Type B pancreatic cell (in vitro differentiated cells): ENCODE results near the gene RPS23. TPM values are rescaled to one million over a fixed set of nuclear protein-coding genes. Genes with fewer than 3 reads are reported as not detected.

Experiments used
- DNase-seq: peaks from one replicate; pipeline ENCODE4 v3.0.0; 2021; ENCODE audit warnings: mixed read lengths; ENCODE audit not compliant: unreplicated experiment; ENCODE audit errors: extremely low spot score
- H3K27ac Mint-ChIP-seq: 2 replicates; pipeline ENCODE4 v1.8.0; 2021; ENCODE audit warnings: mild to moderate bottlenecking, mixed read lengths
- H3K27me3 Mint-ChIP-seq: 2 replicates; pipeline ENCODE4 v1.8.0; 2021; ENCODE audit warnings: mixed read lengths
- H3K36me3 Mint-ChIP-seq: 2 replicates; pipeline ENCODE4 v1.8.0; 2021; ENCODE audit warnings: mixed read lengths
- H3K4me1 Mint-ChIP-seq: one replicate; pipeline ENCODE4 v1.8.0; 2021; ENCODE audit warnings: mixed read lengths; ENCODE audit not compliant: unreplicated experiment
- H3K4me3 Mint-ChIP-seq: 2 replicates; pipeline ENCODE4 v1.8.0; 2021; ENCODE audit warnings: mild to moderate bottlenecking, mixed read lengths
- H3K9me3 Mint-ChIP-seq: 2 replicates; pipeline ENCODE4 v1.8.0; 2021; ENCODE audit warnings: mixed read lengths
- total RNA-seq: library from RNA; stranded (reverse); gene quantifications from 2 replicates; pipeline ENCODE4 v1.2.1, GENCODE V29; 2021; ENCODE audit warnings: low replicate concordance
- TF ChIP-seq, protein P1 (sequence below): fragments of 200-600 bp; sonication (generic); conservative IDR thresholded peaks from 2 replicates; pipeline ENCODE4 v1.5.0; 2021; ENCODE audit warnings: antibody characterized with exemption, mild to moderate bottlenecking

The RPS23 gene
- total RNA-seq, 1 donor from 2014 or later = 2,642 TPM

DNA sequence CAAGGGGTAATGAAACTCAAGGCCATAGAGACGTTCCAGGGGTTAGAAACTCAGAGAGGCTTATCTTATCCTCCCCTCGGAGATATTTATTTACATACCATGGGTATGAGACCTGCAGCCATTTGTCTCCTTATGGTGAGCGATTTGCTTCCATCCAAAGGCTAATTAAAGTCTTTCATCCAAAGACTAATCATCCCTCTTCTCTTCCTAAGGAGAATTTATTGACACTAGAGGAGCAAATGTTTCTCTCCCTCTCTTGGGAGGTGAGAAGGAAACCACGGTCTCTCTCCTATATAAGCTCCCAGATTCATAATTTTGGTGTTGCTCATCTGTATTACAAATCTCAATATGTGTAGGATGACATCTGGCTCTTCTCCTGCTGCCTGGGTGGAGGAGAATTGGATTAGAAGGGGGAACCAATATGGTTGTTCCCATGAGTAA lies 31.0 kb upstream of the RPS23 start:
- H3K9me3 Mint-ChIP-seq = peaks cover 6% of the 10 kb centered on the region
- no peak for DNase-seq
- no peaks in the 10 kb centered on the region for H3K27me3 Mint-ChIP-seq
- no peak overlapping the region for H3K4me3 Mint-ChIP-seq
- peaks cover 23% of the 10 kb centered on the region for H3K4me1 Mint-ChIP-seq
- TF ChIP-seq, protein P1, sequence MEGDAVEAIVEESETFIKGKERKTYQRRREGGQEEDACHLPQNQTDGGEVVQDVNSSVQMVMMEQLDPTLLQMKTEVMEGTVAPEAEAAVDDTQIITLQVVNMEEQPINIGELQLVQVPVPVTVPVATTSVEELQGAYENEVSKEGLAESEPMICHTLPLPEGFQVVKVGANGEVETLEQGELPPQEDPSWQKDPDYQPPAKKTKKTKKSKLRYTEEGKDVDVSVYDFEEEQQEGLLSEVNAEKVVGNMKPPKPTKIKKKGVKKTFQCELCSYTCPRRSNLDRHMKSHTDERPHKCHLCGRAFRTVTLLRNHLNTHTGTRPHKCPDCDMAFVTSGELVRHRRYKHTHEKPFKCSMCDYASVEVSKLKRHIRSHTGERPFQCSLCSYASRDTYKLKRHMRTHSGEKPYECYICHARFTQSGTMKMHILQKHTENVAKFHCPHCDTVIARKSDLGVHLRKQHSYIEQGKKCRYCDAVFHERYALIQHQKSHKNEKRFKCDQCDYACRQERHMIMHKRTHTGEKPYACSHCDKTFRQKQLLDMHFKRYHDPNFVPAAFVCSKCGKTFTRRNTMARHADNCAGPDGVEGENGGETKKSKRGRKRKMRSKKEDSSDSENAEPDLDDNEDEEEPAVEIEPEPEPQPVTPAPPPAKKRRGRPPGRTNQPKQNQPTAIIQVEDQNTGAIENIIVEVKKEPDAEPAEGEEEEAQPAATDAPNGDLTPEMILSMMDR = no peak
- H3K27ac Mint-ChIP-seq = no peak overlapping the region
- H3K36me3 Mint-ChIP-seq = peaks cover 13% of the 10 kb centered on the region

DNA sequence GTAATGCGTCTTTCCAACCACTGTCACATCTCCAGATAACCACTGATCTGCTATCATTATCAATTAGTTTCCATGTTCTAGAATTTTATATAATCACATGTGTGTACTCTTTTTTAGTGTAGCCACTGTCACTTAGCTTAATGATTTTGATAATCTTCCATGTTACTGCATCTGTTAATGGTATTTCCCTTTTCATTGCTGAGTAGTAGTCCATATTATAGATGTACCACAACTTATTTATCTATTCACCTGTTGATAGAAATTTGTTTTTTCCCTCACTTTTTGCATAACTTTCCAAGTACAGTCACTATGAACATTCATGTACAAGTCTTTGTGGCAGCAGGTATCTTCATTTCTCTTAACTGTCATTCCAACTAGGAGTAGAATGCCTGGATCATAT lies 30.3 kb upstream of the RPS23 start:
- Mint-ChIP-seq H3K36me3 (peaks cover 13% of the 10 kb centered on the region), H3K4me3 (no peak overlapping the region), H3K4me1 (peaks cover 19% of the 10 kb centered on the region), H3K27me3 (no peaks in the 10 kb centered on the region), H3K9me3 (peaks cover 6% of the 10 kb centered on the region), H3K27ac (no peak overlapping the region)
- no peak for DNase-seq
- TF ChIP-seq, protein P1 = no peak

DNA sequence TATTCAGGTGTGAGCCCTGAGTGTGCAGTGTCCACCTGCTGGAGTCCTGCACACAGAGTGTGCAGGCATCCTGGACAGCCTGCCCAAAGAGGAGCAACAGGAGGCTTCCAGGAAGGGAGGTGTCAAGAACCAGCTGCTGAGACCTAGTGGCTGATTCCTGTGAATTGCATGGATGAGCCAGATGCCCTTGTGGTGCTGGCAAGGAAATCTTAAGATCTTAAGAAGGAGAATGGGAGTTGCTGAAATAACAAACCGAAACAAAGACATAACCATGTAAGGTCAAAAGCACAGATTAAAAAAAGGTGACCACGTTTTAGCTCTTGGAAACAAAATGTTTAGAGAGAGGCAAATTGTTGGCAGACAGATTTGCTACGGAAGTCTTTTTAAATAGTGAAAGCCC lies 29.3 kb upstream of the RPS23 start:
- no peak overlapping the region for H3K27ac Mint-ChIP-seq
- peaks cover 11% of the 10 kb centered on the region for H3K4me1 Mint-ChIP-seq
- no peak for DNase-seq
- no peak overlapping the region for H3K4me3 Mint-ChIP-seq
- no peaks in the 10 kb centered on the region for H3K27me3 Mint-ChIP-seq
- TF ChIP-seq, protein P1 = no peak
- H3K9me3 Mint-ChIP-seq = peaks cover 6% of the 10 kb centered on the region
- H3K36me3 Mint-ChIP-seq = peaks cover 13% of the 10 kb centered on the region

DNA sequence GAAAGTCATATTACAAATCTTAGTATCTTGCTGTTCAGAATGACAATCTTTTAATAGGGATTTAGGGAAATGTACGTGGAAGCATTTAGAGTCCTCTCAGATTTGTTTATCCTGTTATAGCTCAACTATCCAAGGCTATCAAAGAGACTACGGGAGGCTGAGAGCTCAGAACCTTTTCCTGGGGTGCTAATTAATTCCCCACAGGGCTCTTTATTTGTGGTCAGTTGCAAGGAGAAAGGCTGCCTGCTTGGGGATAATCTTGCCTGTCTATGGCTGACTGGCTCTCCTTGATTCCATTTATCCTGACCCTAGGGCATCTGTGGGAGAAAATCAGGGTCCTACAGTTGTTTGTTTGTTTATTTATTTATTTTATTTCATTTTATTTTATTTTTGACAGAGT lies 28.0 kb upstream of the RPS23 start:
- TF ChIP-seq, protein P1 = no peak
- DNase-seq = no peak
- no peak overlapping the region for H3K4me3 Mint-ChIP-seq
- no peaks in the 10 kb centered on the region for H3K27me3 Mint-ChIP-seq
- H3K36me3 Mint-ChIP-seq = peaks cover 13% of the 10 kb centered on the region
- H3K9me3 Mint-ChIP-seq = peaks cover 6% of the 10 kb centered on the region
- no peak overlapping the region for H3K27ac Mint-ChIP-seq
- peaks cover 8% of the 10 kb centered on the region for H3K4me1 Mint-ChIP-seq

DNA sequence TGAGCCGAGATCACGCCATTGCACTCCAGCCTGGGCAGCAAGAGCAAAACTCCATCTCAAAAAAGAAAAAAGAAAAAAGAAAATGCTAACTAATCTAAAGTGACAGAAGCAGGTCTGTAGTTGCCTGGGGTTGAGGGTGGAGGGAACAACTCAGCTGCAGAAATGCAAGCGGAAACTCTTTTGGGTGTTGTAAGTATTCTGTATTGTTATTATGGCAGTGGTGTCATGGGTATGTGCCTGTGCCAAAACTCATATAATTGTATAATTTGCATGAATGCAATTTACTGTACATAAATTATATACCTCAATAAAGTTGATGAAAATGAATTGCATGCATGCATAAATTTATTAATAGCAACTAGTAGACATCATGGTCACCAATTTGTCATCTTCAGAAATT lies 23.0 kb upstream of the RPS23 start:
- no peak overlapping the region for H3K27ac Mint-ChIP-seq
- no peak for DNase-seq

More for the DNA sequence above, 23.0 kb upstream of the RPS23 start:
- Mint-ChIP-seq H3K36me3 (peaks cover 4% of the 10 kb centered on the region), H3K27me3 (no peaks in the 10 kb centered on the region), H3K4me3 (no peak overlapping the region), H3K4me1 (no peaks in the 10 kb centered on the region), H3K9me3 (no peaks in the 10 kb centered on the region)
- TF ChIP-seq, protein P1 = no peak
